HG03378 (cell line): ENCODE data around the gene RANGAP1.

ENCODE experiments used
- ATAC-seq: cut with Tn5 transposase; IDR thresholded peaks from one replicate; pipeline ENCODE4 v1.9.1; 2021; ENCODE audit warnings: mild to moderate bottlenecking, moderate library complexity; ENCODE audit not compliant: unreplicated experiment

RANGAP1 gene

GRCh38 chr22:41204066-41204465 lies 81.9 kb downstream of the RANGAP1 start:
- ATAC-seq = no peak

- ATAC-seq = no peak
These were observed 82.9 kb downstream of the RANGAP1 start for GRCh38 chr22:41203118-41203517.

GRCh38 chr22:41201141-41201540 lies 84.8 kb downstream of the RANGAP1 start:
- no peak for ATAC-seq

- ATAC-seq = no peak
These were observed 87.9 kb downstream of the RANGAP1 start for GRCh38 chr22:41198027-41198580.

- no peak for ATAC-seq
These were observed 88.7 kb downstream of the RANGAP1 start for GRCh38 chr22:41197038-41197972.
